Motor neuron (in vitro differentiated cells): Measurements from ENCODE around the gene SVOPL. TPM values are rescaled to one million over a fixed set of nuclear protein-coding genes. Genes with fewer than 3 reads are reported as not detected.

ENCODE experiments used
- ATAC-seq, 8 experiments: fragments of 200-7000 bp; cut with Tn5 transposase; replicated peaks in 6 of 8; 2 replicates each; pipeline ENCODE4 v1.8.0; 2021; ENCODE audit warnings: mild to moderate bottlenecking in 8 of 8, moderate library complexity in 8 of 8
- H3K27ac ChIP-seq, 2 donors: fragments of 250-450 bp; sonication (Bioruptor Pico); 2 replicates each; pipeline ENCODE4 v1.9.0; 2021; ENCODE audit warnings: antibody characterized with exemption in 2 of 2, mild to moderate bottlenecking in 2 of 2, moderate library complexity in 1 of 2
- H3K4me1 ChIP-seq, 2 donors: fragments of 250-450 bp; sonication (Bioruptor Pico); replicated peaks in 1 of 2; 2 replicates each; pipeline ENCODE4 v1.6.1; 2021; ENCODE audit warnings: antibody characterized with exemption in 2 of 2, mild to moderate bottlenecking in 2 of 2, moderate library complexity in 1 of 2
- H3K4me3 ChIP-seq, 5 donors: fragments of 250-450 bp; sonication (Bioruptor Pico); 2 replicates each; pipeline ENCODE4 v1.9.0; 2021; ENCODE audit warnings: antibody characterized with exemption in 5 of 5, mild to moderate bottlenecking in 5 of 5, moderate library complexity in 4 of 5
- WGBS, 10 experiments: fragments of 450-650 bp; shearing (Covaris generic); methylation state at CpG; one replicate each; pipeline ENCODE4 v1.0.0; 2022; 5-methylcytosine and 5-hydroxymethylcytosine counted together
- in situ Hi-C, 9 experiments: fragments of 400-800 bp; cut with MboI; loops; one replicate each; pipeline ENCODE4 v1.15.0; 2021; ENCODE audit warnings: low sequenced_read_pairs in 9 of 9, low pct_unique_long_range_greater_than_20kb in 2 of 9; ENCODE audit not compliant: unreplicated experiment in 9 of 9
- total RNA-seq, 8 experiments: library from RNA; unstranded; fragments of 300-600 nt; gene quantifications; 2 replicates each; pipeline versions ENCODE4 v1.2.3 to v1.2.4, GENCODE V29; 2022

Gene SVOPL
- total RNA-seq, 8 experiments from 2014 or later: 0.05 to 0.28 (median 0.14) TPM; not detected in 1

DNA sequence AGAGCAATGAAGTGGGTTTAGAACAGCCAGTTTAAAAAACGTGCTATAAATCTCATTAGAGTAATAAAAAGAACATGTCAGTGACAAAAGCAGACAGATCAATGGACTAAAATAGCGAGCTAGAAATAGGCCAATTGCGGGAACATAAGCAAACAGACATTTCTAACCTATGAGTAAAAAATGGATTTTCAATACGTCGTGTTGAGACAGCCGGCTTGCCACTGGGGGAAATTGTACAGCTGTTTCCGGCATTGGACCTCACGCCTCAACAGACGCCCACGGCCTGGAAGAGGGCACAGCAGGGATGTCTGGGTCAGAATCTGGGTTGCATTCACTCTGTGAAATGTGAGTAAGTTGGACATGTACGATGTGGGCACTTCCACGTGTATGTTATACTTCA lies 92.9 kb downstream of the SVOPL start:
- in situ Hi-C loops: no loop called here
- Histone ChIP-seq H3K4me3 (no peak overlapping the region), H3K4me1 (peaks cover 16 to 17% of the 10 kb centered on the region in 2 donors), H3K27ac (peak overlapping the region in 1 of 2 donors; percentile 59)
- ATAC-seq: peak in 7 of 8 experiments; percentile 35 to 91 (median 67)
- WGBS, 10 experiments: 11 to 69% (median 33%) methylated on average over 3 to 12 of the region's 12 CpGs

DNA sequence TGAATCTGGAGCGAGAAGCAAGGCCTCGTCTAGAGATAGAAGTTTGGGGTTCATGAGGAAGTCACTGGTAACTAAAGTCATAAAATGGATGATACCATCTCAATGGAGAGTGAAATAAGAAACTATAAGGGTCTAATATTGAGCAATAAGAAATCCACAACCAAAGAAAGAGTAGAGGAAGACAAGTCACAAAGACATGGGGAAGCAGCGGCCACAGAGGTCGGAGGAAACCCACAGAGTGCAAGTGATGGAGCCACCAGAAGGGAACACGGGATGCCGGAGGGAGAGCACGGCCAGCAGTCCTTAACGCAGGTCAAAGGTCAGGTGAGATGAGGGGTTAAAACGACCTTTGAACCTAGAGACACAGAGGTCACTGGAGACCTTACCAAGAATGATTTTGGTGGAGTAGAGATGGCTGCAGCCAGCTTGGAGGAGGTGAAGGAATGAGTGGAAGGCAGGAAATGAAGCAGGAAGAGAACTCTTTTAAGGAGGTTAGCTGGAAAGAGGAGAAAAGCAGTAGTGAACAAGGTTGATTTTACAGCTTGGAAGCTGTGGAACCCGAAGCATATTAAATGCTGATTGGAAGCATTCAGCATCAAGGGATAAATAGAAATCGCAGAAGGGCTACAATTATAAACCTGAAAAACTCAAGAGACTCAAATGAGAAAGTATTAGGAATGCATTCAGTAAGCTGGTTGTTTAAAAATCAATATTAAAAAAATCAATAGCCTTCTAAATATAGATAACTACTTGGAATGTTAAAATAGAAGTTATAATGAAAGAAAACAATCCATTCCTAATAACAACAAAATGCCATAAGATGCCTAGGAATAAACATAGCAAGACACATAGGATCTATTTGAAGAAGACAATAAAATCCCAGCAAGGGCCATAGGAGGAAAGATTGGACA lies 93.7 kb downstream of the SVOPL start:
- Histone ChIP-seq H3K4me1 (peaks cover 16 to 17% of the 10 kb centered on the region in 2 donors), H3K27ac (no peak overlapping the region), H3K4me3 (no peak overlapping the region)
- in situ Hi-C loops: no loop called here
- no peak for ATAC-seq
- WGBS, 10 experiments: 50 to 100% (median 89%) methylated on average over 1 to 11 of the region's 11 CpGs

DNA sequence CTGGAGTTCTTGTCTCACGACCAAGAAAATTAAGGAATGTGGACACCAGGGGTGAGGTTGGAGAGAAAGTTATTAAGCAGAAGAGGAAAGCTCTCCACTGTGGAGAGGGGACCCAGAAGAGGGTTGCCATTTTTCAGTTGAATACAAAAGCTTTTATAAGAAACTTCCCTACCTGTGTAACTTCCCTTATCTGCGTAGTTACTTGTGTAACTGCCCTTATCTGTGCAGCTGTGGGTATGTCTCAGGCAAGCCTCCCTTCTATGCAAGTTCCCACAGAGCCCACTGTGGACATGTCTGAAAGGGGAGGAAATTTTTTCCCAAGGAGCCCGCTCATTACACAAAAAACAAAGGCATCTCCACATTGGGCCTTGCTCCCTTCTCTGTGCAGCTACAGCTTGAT lies 94.9 kb downstream of the SVOPL start:
- 25 to 100% (median 95%) methylated on average over 1 to 3 of the region's 3 CpGs for WGBS, 10 experiments
- Histone ChIP-seq H3K4me1 (peaks cover 16 to 17% of the 10 kb centered on the region in 2 donors), H3K4me3 (no peak overlapping the region), H3K27ac (no peak overlapping the region)
- in situ Hi-C loops: no loop called here
- ATAC-seq: no peak

DNA sequence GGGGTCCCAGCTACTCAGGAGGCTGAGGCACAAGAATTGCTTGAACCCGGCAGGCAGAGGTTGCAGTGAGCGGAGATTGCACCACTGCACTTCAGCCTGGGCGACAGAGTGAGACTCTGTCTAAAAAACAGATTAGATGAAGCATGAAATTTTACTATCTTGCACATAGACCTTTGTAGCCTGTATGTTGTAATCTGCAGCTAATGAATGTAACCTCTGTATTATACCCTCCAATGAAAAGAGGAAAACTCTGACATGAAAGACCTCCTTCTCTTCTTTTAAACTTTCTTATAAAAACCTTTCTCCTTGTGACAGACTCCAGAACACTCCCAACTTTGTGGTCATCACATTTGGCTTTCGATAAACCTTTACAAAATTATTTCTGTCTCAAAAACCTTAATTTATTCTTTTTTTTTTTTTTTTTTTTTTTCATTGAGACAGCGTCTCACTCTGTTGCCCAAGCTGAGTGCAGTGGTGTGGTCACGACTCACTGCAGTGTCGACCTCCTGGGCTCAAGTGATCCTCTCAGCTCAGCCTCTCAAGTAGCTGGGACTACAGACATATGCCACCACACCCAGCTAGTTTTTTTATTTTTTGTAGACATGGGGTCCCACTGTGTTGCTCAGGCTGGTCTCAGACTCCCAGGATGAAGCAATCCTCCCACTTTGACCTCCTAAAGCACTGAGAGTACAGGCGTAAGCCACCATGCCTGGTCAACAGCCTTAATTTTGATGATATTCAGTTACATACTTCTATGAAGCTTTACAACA lies 97.4 kb downstream of the SVOPL start:
- Histone ChIP-seq H3K4me3 (no peak overlapping the region), H3K4me1 (peaks cover 11 to 14% of the 10 kb centered on the region in 2 donors), H3K27ac (no peak overlapping the region)
- 50 to 97% (median 85%) methylated on average over 2 to 7 of the region's 8 CpGs for WGBS, 10 experiments
- in situ Hi-C loops: no loop called here
- no peak for ATAC-seq

DNA sequence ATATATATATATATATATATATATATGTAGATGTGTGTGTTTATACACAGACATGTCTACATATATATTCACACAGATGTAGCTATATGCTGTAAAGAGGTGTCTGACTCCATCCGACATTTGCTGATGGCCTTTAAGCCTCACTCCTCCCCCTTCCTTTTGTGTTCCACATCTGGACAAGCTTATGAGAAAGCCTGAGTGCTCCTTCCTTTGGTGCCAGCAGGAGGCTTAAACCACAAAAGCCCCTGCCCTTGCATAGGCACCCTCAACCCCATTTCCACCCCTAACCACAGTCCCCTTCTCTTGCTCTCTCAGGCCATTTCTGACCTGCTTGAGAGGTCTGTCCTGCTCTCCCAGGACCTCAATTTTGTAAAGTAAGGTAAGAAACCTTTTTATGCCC lies 98.7 kb downstream of the SVOPL start:
- no peak overlapping the region for H3K4me3 ChIP-seq
- H3K4me1 ChIP-seq: peaks cover 1 to 3% of the 10 kb centered on the region in 2 donors
- whole genome bisulfite sequencing, 10 experiments: 40 to 67% (median 40%) methylated on average over 1 of the region's 1 CpG; no CpG with 5 or more reads in 7 of the 10 experiments
- in situ Hi-C loops: no loop called here
- ATAC-seq: no peak
- no peak overlapping the region for H3K27ac ChIP-seq

DNA sequence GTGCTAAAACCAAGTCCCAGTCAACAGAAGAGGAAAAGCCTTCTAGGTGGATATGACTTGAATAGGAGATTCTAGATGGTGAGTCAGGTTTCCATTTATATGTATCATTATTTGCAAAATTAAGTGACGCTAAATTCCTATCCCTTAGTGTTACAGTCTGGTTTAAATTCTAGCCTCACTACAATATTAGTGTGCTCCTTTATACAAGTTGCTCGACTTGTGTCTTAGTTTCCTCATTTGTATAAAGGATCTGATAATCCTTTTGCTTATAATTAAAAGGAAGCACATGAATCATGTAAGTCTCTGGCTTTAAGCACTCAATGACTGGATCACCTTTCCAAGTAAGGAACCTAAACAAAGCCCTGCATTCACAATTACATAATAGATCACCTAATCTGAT lies 105.7 kb downstream of the SVOPL start:
- WGBS, 10 experiments: 33 to 100% (median 89%) methylated on average over 1 to 2 of the region's 2 CpGs; no CpG with 5 or more reads in 1 of the 10 experiments
- in situ Hi-C loops: no loop called here
- ATAC-seq: no peak
- no peak overlapping the region for H3K27ac ChIP-seq
- no peaks in the 10 kb centered on the region for H3K4me1 ChIP-seq
- H3K4me3 ChIP-seq: no peak overlapping the region

DNA sequence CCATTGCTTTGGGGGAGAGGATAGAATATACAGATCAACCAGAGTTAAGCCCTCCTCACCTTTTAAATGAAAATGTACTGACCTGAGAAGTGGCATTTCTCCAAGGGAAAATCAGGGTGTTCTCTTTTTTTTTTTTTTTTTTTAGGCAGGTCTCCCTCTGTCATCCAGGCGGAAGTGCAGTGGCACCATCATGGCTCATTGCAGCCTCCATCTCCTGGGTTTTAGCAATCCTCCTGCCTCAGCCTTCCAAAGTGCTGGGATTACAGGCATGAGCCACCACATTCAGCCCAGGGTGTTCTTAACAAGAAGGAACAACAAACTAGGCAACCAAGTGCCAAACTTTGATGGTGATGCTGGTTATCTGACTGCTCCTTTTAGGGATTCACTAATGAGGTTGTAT lies 111.0 kb downstream of the SVOPL start:
- WGBS, 10 experiments: 83 to 100% (median 100%) methylated on average over 1 of the region's 1 CpG; no CpG with 5 or more reads in 3 of the 10 experiments
- no peak overlapping the region for H3K4me3 ChIP-seq
- H3K4me1 ChIP-seq: no peaks in the 10 kb centered on the region
- in situ Hi-C loops: no loop called here
- no peak for ATAC-seq
- H3K27ac ChIP-seq: no peak overlapping the region

DNA sequence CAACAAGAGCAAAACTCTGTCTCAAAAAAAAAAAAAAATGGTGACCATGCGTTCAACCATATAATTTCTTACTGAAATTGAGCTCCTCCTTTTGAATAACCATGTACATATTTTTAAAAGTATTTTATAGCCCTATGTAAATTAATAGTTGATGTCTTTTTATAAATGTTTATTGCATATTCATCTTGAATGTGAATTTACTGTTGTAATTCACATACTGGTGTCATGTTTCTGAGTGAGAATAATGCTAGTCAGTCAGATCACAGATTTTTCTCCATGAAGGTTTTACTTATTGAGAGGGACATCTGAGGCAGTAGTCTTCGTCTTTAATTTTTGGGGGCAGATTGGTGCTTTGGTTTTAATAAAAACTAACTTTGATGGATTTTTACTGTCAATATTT lies 112.2 kb downstream of the SVOPL start:
- ATAC-seq: peak in 2 of 8 experiments; percentile 52 to 88
- 15 to 100% (median 88%) methylated on average over 1 to 2 of the region's 2 CpGs; no CpG with 5 or more reads in 2 of the 10 experiments for WGBS, 10 experiments
- H3K27ac ChIP-seq: no peak overlapping the region
- in situ Hi-C loops: no loop called here
- no peak overlapping the region for H3K4me3 ChIP-seq
- H3K4me1 ChIP-seq: no peaks in the 10 kb centered on the region

DNA sequence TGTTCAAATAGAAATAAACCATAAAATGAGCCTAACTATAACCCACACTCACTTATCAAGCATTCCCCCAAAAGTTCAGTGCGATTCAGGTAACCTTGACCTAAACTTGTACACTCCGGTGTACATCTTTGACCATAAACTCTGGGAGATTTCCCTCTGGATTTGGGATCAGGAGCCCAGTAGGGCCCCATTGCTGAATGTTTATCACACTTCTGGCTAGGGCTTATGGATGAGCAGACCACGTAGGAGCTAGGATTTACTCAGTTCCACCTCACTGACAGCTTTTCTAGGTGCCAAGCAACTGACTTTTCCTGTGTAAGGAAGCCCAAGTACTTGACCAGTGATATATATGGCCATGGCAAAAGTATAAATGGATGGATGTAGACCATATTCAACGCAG lies 113.7 kb downstream of the SVOPL start:
- Histone ChIP-seq H3K4me3 (no peak overlapping the region), H3K4me1 (no peaks in the 10 kb centered on the region), H3K27ac (no peak overlapping the region)
- no peak for ATAC-seq
- 60 to 100% (median 95%) methylated on average over 1 to 3 of the region's 4 CpGs; no CpG with 5 or more reads in 2 of the 10 experiments for WGBS, 10 experiments
- in situ Hi-C loops: no loop called here

DNA sequence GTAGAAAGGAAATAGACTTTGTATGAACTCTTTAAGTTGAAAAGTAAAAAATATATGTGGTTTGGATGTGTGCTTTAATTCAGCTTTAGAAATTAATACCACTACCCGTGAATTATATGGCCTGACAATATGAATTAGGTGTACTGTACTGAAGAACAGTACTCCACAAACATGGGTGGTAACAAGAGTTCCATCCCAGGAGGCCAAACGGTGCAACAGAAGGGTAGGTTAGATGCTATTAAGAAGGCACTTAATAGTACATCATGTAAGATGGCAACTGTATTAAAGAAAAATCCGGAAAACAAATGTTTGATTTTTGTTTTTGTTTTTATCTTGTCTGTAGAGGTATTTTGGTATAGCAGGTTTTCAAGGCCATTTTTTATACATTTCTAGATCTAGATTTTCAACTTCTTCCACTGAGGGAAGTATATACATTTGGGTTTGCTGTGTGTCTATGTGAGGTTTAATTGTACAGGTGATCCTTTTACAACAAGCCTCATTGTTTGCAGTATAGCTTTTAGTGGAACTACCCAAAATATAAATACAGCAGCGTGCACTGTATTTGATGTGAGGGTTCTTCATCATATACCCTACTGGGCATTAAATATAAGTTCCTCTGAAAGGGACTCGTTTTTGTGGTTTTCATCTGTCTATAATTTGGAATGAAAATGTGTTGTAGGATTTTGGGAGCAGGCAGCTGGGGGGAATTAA lies 115.7 kb downstream of the SVOPL start:
- WGBS, 10 experiments: 64 to 100% (median 94%) methylated on average over 1 to 5 of the region's 5 CpGs; no CpG with 5 or more reads in 1 of the 10 experiments
- H3K27ac ChIP-seq: no peak overlapping the region
- H3K4me1 ChIP-seq: no peaks in the 10 kb centered on the region
- H3K4me3 ChIP-seq: no peak overlapping the region
- no peak for ATAC-seq
- in situ Hi-C loops: no loop called here

DNA sequence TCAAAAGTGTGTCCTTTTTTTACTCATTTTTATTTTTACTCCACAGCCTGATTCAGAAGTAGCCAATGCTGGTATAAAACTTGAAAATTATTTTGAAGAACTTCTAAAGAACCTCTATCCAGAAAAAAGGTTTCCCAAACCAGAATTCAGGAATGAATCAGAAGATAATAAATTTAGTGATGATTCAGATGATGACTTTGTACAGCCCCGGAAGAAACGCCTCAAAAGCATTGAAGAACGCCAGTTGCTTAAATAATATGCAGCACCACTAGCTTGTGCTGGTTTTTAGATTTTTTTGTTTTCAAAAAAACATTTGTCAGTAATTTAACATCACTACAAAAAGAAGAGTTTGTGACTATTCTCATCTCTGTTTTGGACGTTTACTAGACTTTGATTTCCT lies 116.5 kb downstream of the SVOPL start:
- WGBS, 10 experiments: 63 to 98% (median 88%) methylated on average over 1 to 4 of the region's 4 CpGs
- no peak for ATAC-seq
- H3K4me1 ChIP-seq: no peaks in the 10 kb centered on the region
- no peak overlapping the region for H3K27ac ChIP-seq
- in situ Hi-C loops: no loop called here
- H3K4me3 ChIP-seq: no peak overlapping the region

DNA sequence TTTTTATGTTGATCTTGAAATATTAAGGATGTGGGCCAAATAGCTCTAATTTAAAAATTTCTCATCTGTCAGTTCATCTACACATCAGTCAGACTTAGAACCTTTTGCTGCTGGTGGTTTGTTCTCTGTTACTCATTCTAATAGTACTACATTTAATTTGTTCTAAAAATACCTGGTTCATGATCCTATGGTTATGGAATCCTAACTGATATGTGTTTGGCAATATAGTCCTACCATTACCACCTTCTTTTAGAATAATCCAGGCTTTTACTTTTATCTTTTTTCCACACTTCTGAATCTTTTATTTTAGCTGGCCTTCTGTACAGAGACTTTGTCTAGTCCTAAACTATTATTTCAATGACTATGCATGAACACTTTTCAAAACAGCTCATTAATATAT lies 116.9 kb downstream of the SVOPL start:
- H3K4me3 ChIP-seq: no peak overlapping the region
- in situ Hi-C loops: no loop called here
- no peak for ATAC-seq
- no peak overlapping the region for H3K27ac ChIP-seq
- no peaks in the 10 kb centered on the region for H3K4me1 ChIP-seq

DNA sequence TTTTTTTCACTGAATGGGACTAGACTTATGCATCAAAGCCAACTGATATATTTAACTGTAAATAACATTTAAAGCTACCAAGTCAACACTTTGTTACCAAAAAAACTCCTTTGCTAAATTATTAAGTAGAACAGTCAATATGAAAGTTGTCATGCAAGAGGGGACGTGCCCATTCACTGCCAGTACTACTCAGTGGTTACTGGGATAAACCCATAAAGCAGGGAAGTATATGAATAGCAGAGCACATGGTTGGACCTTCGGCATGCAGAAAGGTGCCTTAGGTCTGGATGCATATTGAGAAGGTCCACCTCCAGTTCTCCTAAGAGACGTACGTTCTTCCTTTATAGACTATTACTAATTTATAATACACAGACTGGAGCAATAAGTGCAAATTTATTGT lies 120.1 kb downstream of the SVOPL start:
- in situ Hi-C loops: no loop called here
- no peak overlapping the region for H3K4me3 ChIP-seq
- H3K27ac ChIP-seq: no peak overlapping the region
- no peak for ATAC-seq
- WGBS, 10 experiments: 93 to 100% (median 98%) methylated on average over 1 to 4 of the region's 4 CpGs; no CpG with 5 or more reads in 2 of the 10 experiments
- H3K4me1 ChIP-seq: no peaks in the 10 kb centered on the region
